ENCODE data around the gene DGKB. TPM values are rescaled to one million over a fixed set of nuclear protein-coding genes. Genes with fewer than 3 reads are reported as not detected.

The DGKB gene
- total RNA-seq, 1 experiment from 2014 or later = 1.9 TPM

DNA sequence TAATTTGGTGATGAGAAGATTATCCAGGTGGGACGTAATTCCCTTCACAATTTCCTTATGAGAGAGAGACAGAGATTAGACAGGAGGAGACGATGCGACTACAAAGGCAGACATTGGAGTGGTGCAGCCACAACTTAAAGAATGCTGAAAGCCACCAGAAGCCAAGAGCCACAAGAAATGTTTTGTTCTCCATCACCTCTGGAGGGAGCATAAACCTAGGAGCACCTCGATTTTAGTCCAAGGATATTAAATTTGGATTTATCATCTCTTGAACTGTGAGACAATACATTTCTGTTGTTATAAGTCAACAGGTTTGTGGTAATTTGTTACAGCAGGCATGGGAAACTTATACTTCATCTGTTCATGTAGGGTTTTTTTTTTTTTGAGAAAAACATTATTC is 418.9 kb downstream of the DGKB start:
- Mint-ChIP-seq H3K4me3 (no peak overlapping the region), H3K36me3 (no peaks in the 10 kb centered on the region), H3K4me1 (peaks cover 5% of the 10 kb centered on the region), H3K27ac (no peak overlapping the region), H3K9me3 (no peaks in the 10 kb centered on the region), H3K27me3 (ENCODE audit: low read depth) (no peaks in the 10 kb centered on the region)
- POLR2A ChIA-PET = no interaction called here
- ATAC-seq (peak; percentile 38; the same call in 1 of the 2 replicates), DNase-seq (ENCODE audit: low spot score) (no peak)
- TF ChIP-seq TEAD4 (CRISPR knock-in tag; IDR thresholded peaks at IDR 0.05) (no peak), TP53 (CRISPR knock-in tag; IDR thresholded peaks at IDR 0.05) (no peak), SMAD4 (CRISPR knock-in tag; IDR thresholded peaks at IDR 0.05) (no peak), GABPB1 (CRISPR knock-in tag; IDR thresholded peaks at IDR 0.05) (no peak)
- TF ChIP-seq, protein P1, sequence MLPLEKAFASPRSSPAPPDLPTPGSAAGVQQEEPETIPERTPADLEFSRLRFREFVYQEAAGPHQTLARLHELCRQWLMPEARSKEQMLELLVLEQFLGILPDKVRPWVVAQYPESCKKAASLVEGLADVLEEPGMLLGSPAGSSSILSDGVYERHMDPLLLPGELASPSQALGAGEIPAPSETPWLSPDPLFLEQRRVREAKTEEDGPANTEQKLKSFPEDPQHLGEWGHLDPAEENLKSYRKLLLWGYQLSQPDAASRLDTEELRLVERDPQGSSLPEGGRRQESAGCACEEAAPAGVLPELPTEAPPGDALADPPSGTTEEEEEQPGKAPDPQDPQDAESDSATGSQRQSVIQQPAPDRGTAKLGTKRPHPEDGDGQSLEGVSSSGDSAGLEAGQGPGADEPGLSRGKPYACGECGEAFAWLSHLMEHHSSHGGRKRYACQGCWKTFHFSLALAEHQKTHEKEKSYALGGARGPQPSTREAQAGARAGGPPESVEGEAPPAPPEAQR (CRISPR knock-in tag; IDR thresholded peaks at IDR 0.05) = no peak
- TF ChIP-seq, protein P2, sequence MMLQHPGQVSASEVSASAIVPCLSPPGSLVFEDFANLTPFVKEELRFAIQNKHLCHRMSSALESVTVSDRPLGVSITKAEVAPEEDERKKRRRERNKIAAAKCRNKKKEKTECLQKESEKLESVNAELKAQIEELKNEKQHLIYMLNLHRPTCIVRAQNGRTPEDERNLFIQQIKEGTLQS (CRISPR knock-in tag; conservative IDR thresholded peaks at IDR 0.05) = no peak
- TF ChIP-seq, protein P3, sequence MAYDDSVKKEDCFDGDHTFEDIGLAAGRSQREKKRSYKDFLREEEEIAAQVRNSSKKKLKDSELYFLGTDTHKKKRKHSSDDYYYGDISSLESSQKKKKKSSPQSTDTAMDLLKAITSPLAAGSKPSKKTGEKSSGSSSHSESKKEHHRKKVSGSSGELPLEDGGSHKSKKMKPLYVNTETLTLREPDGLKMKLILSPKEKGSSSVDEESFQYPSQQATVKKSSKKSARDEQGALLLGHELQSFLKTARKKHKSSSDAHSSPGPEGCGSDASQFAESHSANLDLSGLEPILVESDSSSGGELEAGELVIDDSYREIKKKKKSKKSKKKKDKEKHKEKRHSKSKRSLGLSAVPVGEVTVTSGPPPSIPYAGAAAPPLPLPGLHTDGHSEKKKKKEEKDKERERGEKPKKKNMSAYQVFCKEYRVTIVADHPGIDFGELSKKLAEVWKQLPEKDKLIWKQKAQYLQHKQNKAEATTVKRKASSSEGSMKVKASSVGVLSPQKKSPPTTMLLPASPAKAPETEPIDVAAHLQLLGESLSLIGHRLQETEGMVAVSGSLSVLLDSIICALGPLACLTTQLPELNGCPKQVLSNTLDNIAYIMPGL (CRISPR knock-in tag; IDR thresholded peaks at IDR 0.05) = no peak
- TF ChIP-seq, protein P4, sequence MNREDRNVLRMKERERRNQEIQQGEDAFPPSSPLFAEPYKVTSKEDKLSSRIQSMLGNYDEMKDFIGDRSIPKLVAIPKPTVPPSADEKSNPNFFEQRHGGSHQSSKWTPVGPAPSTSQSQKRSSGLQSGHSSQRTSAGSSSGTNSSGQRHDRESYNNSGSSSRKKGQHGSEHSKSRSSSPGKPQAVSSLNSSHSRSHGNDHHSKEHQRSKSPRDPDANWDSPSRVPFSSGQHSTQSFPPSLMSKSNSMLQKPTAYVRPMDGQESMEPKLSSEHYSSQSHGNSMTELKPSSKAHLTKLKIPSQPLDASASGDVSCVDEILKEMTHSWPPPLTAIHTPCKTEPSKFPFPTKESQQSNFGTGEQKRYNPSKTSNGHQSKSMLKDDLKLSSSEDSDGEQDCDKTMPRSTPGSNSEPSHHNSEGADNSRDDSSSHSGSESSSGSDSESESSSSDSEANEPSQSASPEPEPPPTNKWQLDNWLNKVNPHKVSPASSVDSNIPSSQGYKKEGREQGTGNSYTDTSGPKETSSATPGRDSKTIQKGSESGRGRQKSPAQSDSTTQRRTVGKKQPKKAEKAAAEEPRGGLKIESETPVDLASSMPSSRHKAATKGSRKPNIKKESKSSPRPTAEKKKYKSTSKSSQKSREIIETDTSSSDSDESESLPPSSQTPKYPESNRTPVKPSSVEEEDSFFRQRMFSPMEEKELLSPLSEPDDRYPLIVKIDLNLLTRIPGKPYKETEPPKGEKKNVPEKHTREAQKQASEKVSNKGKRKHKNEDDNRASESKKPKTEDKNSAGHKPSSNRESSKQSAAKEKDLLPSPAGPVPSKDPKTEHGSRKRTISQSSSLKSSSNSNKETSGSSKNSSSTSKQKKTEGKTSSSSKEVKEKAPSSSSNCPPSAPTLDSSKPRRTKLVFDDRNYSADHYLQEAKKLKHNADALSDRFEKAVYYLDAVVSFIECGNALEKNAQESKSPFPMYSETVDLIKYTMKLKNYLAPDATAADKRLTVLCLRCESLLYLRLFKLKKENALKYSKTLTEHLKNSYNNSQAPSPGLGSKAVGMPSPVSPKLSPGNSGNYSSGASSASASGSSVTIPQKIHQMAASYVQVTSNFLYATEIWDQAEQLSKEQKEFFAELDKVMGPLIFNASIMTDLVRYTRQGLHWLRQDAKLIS (CRISPR knock-in tag; IDR thresholded peaks at IDR 0.05; ENCODE audit: borderline replicate concordance) = no peak
- CTCF ChIA-PET = interaction anchor here (1.0 kb wide), 1 partner anchor 208 kb away, joined by 4 read pairs; no protein-coding TSS in a partner anchor

DNA sequence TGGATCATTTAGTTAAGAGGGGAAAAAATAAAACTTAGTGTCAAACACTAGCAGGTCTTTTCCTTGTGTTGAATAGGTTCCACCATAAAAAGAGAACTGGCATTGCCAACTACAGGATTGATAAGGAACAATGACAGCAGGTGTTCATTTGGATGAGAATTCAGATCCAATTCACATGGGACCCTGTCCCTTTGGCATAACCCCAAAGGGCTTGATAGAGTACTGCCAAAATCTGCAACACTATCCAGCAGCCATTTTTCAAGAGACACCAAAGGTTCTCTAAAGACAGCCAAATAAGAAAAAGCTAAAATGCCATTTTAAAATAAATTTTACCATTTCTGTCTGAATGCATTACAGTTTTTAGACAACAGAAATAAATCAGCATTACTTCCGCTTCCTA is 422.3 kb downstream of the DGKB start:
- ChIA-PET POLR2A (no interaction called here), CTCF (interaction anchor here (0.6 to 0.8 kb wide), 2 partner anchors 34 to 996 kb away, joined by 3 read pairs; no protein-coding TSS in a partner anchor)
- TF ChIP-seq TEAD4 (CRISPR knock-in tag; IDR thresholded peaks at IDR 0.05) (no peak), FOXP1 (CRISPR knock-in tag; IDR thresholded peaks at IDR 0.05; ENCODE audit: borderline replicate concordance) (no peak), MXD4 (CRISPR knock-in tag; IDR thresholded peaks at IDR 0.05; ENCODE audit: borderline replicate concordance) (no peak), TEAD1 (CRISPR knock-in tag; IDR thresholded peaks at IDR 0.05) (no peak), ZNF263 (CRISPR knock-in tag; IDR thresholded peaks at IDR 0.05; ENCODE audit: low read depth) (no peak), GTF2I (CRISPR knock-in tag; conservative IDR thresholded peaks at IDR 0.05) (no peak), NFYB (CRISPR knock-in tag; conservative IDR thresholded peaks at IDR 0.05; ENCODE audit: low read depth) (no peak)
- TF ChIP-seq, protein P5, sequence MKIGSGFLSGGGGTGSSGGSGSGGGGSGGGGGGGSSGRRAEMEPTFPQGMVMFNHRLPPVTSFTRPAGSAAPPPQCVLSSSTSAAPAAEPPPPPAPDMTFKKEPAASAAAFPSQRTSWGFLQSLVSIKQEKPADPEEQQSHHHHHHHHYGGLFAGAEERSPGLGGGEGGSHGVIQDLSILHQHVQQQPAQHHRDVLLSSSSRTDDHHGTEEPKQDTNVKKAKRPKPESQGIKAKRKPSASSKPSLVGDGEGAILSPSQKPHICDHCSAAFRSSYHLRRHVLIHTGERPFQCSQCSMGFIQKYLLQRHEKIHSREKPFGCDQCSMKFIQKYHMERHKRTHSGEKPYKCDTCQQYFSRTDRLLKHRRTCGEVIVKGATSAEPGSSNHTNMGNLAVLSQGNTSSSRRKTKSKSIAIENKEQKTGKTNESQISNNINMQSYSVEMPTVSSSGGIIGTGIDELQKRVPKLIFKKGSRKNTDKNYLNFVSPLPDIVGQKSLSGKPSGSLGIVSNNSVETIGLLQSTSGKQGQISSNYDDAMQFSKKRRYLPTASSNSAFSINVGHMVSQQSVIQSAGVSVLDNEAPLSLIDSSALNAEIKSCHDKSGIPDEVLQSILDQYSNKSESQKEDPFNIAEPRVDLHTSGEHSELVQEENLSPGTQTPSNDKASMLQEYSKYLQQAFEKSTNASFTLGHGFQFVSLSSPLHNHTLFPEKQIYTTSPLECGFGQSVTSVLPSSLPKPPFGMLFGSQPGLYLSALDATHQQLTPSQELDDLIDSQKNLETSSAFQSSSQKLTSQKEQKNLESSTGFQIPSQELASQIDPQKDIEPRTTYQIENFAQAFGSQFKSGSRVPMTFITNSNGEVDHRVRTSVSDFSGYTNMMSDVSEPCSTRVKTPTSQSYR (CRISPR knock-in tag; IDR thresholded peaks at IDR 0.05) = no peak
- TF ChIP-seq, protein P4 (CRISPR knock-in tag; IDR thresholded peaks at IDR 0.05; ENCODE audit: borderline replicate concordance) = no peak
- TF ChIP-seq, protein P6, sequence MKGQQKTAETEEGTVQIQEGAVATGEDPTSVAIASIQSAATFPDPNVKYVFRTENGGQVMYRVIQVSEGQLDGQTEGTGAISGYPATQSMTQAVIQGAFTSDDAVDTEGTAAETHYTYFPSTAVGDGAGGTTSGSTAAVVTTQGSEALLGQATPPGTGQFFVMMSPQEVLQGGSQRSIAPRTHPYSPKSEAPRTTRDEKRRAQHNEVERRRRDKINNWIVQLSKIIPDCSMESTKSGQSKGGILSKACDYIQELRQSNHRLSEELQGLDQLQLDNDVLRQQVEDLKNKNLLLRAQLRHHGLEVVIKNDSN (CRISPR knock-in tag; IDR thresholded peaks at IDR 0.05) = no peak
- TF ChIP-seq, protein P7, sequence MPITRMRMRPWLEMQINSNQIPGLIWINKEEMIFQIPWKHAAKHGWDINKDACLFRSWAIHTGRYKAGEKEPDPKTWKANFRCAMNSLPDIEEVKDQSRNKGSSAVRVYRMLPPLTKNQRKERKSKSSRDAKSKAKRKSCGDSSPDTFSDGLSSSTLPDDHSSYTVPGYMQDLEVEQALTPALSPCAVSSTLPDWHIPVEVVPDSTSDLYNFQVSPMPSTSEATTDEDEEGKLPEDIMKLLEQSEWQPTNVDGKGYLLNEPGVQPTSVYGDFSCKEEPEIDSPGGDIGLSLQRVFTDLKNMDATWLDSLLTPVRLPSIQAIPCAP (CRISPR knock-in tag; IDR thresholded peaks at IDR 0.05) = no peak
- Mint-ChIP-seq H3K4me1 (peaks cover 5% of the 10 kb centered on the region), H3K9me3 (0 out of 2 replicates have a peak, but pooled peaks cover 1% of the 10 kb centered on the region), H3K27me3 (ENCODE audit: low read depth) (no peaks in the 10 kb centered on the region), H3K27ac (no peak overlapping the region), H3K36me3 (0 out of 2 replicates have a peak, but pooled peaks cover 1% of the 10 kb centered on the region), H3K4me3 (no peak overlapping the region)
- no peak for ATAC-seq
- no peak for DNase-seq (ENCODE audit: low spot score)
